Measurements from ENCODE around the gene CHPF2.

DNA sequence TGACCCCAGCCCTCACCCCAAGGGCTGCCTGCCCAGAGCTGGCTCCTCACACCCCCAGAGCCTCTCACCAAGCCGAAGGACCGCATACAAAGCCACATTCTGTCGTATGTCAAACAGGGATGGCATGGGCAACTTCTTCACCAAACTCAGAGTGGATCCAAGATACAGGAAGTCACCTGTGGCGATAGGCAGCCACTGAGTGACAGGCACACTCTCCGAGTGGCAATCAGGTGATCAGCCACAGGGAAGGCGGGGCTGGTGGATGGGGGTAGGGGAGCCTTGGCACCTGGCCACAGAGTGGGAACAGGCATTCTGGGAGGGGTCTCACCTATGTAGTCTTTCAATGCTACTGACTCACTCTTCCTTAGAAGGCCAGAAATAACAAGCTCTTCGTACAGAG lies 38.1 kb upstream of the CHPF2 start:
- no peak for TF ChIP-seq POLR2A (IDR thresholded peaks at IDR 0.05; ENCODE audit: low read length)
- TF ChIP-seq GATA1 (IDR thresholded peaks at IDR 0.05; ENCODE audit: low read depth, low read length), result no peak
